Fibroblast of skin of left biceps (primary cell): ENCODE results near the gene WFDC1.
A peak's percentile ranks its signal among the peaks of the same experiment; 100 is the strongest.

Source experiments
- DNase-seq, 2 experiments: peaks; one replicate each; pipeline ENCODE4 v3.0.0-alpha.2; 2013; ENCODE audit warnings: low read depth in 2 of 2

WFDC1 gene

DNA sequence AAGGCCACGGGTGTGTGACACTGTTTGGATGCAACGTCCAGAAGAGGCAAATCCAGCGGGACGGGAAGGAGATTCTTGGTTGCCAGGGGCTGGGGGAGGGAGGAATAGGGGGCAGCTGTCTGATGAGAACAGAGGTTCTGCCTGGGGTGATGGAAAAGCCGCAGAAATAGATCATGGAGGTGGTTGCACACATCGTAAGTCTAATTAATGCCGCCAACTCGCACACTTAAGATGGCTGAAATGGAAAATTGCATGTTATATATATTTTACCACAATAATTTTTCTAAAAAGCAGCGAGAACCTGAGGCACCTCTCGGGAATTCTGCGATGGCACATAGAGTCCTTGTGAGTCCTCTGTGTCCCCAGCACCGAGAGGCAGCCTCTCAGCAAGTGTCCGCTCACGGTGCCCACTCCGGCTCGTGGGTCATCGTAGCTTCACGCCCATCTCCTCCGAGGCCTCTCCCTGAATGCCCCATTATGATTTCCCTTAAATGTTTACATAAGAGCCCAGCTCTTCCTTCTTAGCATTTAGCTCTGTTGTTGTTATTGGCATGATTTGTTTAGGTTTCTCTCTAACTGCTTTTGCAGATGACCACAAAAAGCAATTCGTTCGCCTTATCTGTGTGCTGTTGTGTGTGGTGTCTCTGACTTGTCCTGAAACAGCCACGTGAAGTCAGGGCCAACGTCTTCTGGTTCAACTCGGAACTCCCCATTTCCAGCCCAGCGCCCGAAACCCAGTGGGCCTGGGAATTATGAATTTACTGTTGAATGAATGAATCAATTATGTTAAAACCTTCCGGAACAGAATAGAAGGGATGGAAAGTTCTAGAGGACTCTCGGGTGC lies 7.7 kb downstream of the WFDC1 start:
- no peak for DNase-seq

DNA sequence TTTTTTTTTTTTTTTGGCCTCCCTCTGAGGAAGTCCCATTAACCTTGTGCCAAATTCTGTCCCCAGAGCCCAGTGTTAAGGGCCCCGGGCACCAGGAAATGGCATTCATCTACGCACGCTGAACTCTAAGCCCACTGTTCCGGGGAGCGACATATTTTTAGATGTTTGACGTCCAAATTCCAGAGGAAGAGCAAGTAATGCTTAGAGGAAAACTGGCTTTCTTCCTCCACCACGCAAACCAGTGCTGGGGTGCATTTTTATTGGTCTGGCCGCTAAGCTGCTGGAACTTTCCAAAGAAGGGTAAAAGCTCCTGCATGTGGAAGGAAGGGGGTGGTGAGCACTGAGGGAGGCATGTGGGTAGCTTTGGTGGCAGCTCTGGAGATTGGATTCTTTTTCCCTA lies 8.3 kb downstream of the WFDC1 start:
- peak; percentile 12 to 22 for DNase-seq

DNA sequence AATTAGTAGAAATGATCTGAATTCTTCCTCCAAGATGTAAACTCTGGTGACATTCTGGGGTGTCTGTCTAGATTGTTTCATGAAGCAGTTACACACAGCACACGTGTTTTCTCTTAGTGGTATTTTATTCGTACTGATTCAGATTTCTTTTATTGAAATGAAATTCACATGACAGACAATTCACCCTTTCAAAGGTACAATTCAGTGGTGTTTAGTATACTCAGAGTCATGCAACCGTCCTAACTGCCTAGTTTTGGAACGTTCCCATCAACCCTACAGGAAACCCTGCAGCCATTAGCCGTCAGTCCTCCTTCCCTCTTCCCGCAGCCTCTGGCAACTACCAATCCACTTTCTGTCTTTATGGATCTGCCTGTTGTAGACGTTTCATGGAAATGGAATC lies 8.8 kb downstream of the WFDC1 start:
- DNase-seq, result no peak

- DNase-seq, result no peak
Observed at GRCh38 chr16:84306564-84306963, 11.9 kb downstream of the WFDC1 start.

GRCh38 chr16:84307209-84307954 lies 12.7 kb downstream of the WFDC1 start:
- no peak for DNase-seq

DNA sequence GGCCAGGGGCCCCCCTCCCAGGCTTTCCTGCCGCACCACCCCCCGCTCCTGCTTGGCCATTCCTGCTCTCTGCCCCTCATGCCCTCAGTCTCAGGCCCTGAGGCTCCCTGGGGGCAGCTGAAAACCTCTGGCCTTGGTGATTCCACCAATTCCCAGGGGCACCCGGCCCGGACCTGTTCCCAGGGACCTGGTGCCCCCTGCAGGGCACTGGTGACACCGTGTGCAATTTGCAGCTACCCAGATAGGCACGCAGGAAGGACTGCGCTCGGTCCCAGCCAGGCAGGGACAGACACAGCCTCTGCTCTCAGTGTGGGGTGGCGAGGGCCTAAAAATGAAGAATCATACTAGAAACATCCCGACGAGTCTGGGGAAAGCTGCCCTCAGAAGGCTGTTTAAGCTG lies 13.4 kb downstream of the WFDC1 start:
- no peak for DNase-seq

DNA sequence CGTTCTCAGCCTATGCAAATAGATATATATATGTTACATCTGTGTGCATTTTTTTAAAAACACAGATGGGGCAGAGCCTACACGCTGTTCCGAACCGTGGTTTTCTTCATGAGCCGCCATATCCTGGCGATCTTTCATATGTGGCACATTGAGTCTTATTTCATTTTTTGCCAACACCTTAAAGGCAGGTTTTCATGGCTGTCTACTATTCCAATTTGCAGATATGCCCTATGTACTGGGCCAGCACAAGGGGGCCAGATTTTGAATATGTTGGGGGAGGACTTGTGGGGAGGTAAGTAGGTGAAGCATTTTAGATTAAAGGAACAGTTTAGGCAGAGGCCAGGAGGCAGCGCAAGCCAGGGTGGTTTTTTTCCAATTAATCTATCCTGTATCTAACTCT lies 16.0 kb downstream of the WFDC1 start:
- no peak for DNase-seq

GRCh38 chr16:84312783-84313382 lies 18.2 kb downstream of the WFDC1 start:
- no peak for DNase-seq

DNA sequence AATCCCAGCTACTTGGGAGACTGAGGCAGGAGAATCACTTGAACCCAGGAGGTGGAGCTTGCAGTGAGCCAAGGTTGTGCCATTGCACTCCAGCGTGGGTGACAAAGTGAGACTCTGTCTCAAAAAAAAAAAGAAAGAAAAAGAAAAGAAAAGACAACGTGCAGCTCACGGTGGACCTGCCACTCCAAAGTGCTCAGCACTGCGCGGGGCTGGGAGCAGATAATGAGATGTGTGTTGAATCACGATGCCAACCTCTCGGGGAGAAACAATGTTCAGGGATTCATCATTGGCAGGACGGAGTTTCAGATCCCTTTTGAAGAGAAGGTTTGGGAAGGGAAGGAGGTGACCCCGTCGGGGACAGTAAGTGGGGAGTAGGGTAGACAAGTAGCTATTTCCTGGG lies 19.2 kb downstream of the WFDC1 start:
- no peak for DNase-seq

GRCh38 chr16:84314373-84314772 lies 19.7 kb downstream of the WFDC1 start:
- no peak for DNase-seq

GRCh38 chr16:84314814-84315213 lies 20.1 kb downstream of the WFDC1 start:
- DNase-seq, result no peak

GRCh38 chr16:84315422-84315821 lies 20.7 kb downstream of the WFDC1 start:
- no peak for DNase-seq

GRCh38 chr16:84318091-84318975 lies 23.7 kb downstream of the WFDC1 start:
- DNase-seq, result no peak

GRCh38 chr16:84319146-84319760 lies 24.6 kb downstream of the WFDC1 start:
- DNase-seq, result no peak

- no peak for DNase-seq
Observed at GRCh38 chr16:84320511-84320910, 25.8 kb downstream of the WFDC1 start.

DNA sequence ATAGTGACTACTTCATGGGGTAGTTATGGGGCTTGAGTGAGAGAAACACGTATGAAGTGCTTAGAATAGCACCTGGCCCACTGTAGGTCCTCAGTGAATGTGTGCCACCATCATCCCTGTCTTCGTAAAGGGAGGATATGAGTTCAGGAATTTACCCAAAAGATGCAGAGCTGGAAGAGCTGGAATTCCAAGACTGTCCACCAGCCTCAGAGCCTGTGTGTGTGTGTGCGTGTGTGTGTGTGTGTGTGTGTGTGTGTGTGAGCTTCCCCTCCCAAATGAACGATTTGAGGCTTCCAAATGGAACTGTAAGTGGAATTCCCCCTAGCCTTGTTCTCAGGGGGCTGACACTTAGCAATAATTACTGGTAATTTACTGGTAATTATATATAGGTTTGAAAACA lies 27.3 kb downstream of the WFDC1 start:
- DNase-seq, result no peak

GRCh38 chr16:84322749-84323148 lies 28.1 kb downstream of the WFDC1 start:
- DNase-seq, result no peak

- DNase-seq, result no peak
Observed at GRCh38 chr16:84323606-84324005, 28.9 kb downstream of the WFDC1 start.

DNA sequence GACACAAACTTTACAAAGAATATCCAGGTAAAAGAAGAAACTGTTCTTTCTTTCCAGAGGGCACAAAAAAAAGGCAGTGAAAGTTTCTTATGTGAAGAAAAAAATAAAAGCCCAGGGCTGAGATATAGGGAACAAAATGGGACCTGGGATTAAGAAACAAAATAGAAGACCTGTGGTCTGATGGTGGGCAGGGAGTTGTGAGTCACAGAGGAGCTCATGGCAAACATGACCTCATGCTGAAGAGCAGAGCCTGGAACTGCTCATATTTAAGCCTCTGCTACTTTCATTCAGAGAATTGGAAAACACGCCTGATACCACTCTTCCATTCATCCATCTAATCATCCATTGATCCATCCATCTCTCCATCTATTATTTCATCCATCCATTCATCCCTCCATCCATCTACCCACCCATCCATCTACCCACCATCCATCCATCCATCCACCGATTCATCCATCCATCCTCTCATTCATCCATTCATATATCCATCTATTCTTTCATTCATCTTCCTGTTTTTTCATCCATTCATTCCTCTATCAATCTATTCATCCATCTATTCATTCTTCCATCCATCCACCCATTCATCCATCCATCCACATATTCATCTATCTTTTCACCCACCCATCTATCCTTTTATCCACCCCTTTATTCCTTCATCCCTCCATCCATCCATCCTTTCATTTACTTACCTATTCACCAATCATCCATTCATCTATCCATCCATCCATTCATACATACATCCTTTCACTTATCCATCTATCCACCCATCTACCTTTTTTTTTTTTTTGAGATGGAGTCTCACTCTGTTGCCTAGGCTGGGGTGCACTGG lies 30.0 kb downstream of the WFDC1 start:
- DNase-seq, result no peak

DNA sequence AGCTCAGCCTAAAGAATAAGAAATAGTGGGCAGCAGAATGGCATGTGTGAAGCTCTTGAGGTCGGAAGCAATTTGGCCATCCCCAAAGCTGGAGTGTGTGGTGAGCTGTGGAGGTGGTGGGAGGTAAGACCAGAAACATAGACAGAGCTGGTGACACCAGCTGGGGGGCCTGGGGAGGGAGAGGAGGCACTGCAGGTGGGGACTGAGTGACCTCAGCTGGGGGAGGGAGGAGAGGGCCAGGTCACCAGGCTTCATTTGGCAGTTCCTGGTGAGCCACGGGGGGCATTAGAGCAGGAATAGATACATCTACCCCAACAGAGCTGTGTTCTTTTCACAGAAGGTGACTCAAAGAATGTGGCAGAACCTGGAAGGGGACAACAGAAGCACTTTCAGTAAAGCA lies 31.9 kb downstream of the WFDC1 start:
- no peak for DNase-seq
